Measurements from ENCODE around the gene SGTA. TPM values are rescaled to one million over a fixed set of nuclear protein-coding genes. Genes with fewer than 3 reads are reported as not detected.

The SGTA gene
- total and polyA plus RNA-seq, 9 of the 15 experiments (the other 6 are each of a cell fraction or from before 2014, with no cell fraction given) = 1.4 to 110 (median 49.9) TPM

DNA sequence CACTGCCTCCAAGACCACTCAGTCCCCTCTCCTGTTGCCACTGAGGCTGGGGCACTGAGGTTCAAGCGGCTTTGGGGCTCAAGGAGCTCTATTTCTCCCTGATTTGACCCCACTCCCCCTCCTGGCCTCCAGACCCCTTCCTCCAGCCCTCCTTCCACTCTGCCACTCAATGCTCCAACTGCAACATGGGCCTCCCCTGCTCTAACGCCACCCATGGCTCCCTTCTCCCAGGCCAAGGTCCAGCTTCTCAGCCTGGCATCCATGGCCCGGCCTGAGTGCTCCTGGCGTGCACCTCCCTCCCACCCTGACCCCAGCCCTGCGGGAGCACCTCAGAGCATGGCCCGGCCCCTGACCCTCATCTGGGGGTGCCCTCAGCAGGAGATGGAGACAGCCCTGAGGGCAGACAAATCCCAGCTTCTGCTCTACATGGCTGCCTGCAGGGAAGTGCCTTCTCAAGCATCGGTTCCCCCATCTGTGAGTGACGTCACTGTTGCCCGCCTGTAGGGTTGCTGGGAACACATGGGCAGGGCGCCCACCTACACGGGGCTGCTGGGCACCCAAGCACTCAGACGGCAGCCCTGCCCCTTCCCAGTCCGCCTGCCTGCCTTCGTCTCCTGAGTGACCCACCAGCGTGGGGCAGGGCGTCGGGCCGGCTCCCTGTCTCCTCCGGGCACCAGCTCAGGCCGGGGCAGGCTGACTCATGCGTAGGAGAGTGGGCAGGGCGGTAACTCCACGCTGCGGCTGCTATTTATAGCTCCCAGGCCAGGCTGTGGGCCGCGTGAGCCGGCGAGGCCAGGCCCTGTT lies 60.3 kb downstream of the SGTA start (continued):
- TF ChIP-seq, protein P1, sequence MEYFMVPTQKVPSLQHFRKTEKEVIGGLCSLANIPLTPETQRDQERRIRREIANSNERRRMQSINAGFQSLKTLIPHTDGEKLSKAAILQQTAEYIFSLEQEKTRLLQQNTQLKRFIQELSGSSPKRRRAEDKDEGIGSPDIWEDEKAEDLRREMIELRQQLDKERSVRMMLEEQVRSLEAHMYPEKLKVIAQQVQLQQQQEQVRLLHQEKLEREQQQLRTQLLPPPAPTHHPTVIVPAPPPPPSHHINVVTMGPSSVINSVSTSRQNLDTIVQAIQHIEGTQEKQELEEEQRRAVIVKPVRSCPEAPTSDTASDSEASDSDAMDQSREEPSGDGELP (CRISPR knock-in tag; IDR thresholded peaks at IDR 0.05; ENCODE audit: borderline replicate concordance) = peak; percentile 70; the same call in 1 of the 2 replicates
- TF ChIP-seq, protein P2, sequence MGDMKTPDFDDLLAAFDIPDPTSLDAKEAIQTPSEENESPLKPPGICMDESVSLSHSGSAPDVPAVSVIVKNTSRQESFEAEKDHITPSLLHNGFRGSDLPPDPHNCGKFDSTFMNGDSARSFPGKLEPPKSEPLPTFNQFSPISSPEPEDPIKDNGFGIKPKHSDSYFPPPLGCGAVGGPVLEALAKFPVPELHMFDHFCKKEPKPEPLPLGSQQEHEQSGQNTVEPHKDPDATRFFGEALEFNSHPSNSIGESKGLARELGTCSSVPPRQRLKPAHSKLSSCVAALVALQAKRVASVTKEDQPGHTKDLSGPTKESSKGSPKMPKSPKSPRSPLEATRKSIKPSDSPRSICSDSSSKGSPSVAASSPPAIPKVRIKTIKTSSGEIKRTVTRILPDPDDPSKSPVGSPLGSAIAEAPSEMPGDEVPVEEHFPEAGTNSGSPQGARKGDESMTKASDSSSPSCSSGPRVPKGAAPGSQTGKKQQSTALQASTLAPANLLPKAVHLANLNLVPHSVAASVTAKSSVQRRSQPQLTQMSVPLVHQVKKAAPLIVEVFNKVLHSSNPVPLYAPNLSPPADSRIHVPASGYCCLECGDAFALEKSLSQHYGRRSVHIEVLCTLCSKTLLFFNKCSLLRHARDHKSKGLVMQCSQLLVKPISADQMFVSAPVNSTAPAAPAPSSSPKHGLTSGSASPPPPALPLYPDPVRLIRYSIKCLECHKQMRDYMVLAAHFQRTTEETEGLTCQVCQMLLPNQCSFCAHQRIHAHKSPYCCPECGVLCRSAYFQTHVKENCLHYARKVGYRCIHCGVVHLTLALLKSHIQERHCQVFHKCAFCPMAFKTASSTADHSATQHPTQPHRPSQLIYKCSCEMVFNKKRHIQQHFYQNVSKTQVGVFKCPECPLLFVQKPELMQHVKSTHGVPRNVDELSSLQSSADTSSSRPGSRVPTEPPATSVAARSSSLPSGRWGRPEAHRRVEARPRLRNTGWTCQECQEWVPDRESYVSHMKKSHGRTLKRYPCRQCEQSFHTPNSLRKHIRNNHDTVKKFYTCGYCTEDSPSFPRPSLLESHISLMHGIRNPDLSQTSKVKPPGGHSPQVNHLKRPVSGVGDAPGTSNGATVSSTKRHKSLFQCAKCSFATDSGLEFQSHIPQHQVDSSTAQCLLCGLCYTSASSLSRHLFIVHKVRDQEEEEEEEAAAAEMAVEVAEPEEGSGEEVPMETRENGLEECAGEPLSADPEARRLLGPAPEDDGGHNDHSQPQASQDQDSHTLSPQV (IDR thresholded peaks at IDR 0.05) = peak; percentile 91
- TF ChIP-seq, protein P3, sequence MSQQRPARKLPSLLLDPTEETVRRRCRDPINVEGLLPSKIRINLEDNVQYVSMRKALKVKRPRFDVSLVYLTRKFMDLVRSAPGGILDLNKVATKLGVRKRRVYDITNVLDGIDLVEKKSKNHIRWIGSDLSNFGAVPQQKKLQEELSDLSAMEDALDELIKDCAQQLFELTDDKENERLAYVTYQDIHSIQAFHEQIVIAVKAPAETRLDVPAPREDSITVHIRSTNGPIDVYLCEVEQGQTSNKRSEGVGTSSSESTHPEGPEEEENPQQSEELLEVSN (IDR thresholded peaks at IDR 0.05; ENCODE audit: borderline replicate concordance in 1 of 2, extremely low read depth in 1 of 2, insufficient read depth in 1 of 2, insufficient read length in 1 of 2, low read depth in 1 of 2, low read length in 1 of 2, poor library complexity in 1 of 2, severe bottlenecking in 1 of 2) = peak; percentile 72 to 92
- TF ChIP-seq SUPT5H (IDR thresholded peaks at IDR 0.05) (no peak), KLF16 (IDR thresholded peaks at IDR 0.05) (0 out of 2 replicates have a peak, but pooled peaks have one; percentile 11), CCAR2 (IDR thresholded peaks at IDR 0.05; ENCODE audit: low read depth, low read length) (no peak), ZNF224 (CRISPR knock-in tag; IDR thresholded peaks at IDR 0.05) (no peak), BCOR (IDR thresholded peaks at IDR 0.05) (peak; percentile 60), CXXC5 (CRISPR knock-in tag; IDR thresholded peaks at IDR 0.05) (peak; percentile 54; the same call in 1 of the 2 replicates), CTBP1 (IDR thresholded peaks at IDR 0.05; ENCODE audit: borderline replicate concordance) (peak; percentile 23; the same call in 1 of the 2 replicates), XRCC5 (IDR thresholded peaks at IDR 0.05; ENCODE audit: low read depth, low read length) (0 out of 2 replicates have a peak, but pooled peaks have one; percentile 74), ADNP (tag; IDR thresholded peaks at IDR 0.05) (0 out of 2 replicates have a peak, but pooled peaks have one; percentile 23)
- TF ChIP-seq, protein P4, sequence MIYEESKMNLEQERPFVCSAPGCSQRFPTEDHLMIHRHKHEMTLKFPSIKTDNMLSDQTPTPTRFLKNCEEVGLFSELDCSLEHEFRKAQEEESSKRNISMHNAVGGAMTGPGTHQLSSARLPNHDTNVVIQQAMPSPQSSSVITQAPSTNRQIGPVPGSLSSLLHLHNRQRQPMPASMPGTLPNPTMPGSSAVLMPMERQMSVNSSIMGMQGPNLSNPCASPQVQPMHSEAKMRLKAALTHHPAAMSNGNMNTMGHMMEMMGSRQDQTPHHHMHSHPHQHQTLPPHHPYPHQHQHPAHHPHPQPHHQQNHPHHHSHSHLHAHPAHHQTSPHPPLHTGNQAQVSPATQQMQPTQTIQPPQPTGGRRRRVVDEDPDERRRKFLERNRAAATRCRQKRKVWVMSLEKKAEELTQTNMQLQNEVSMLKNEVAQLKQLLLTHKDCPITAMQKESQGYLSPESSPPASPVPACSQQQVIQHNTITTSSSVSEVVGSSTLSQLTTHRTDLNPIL (CRISPR knock-in tag; IDR thresholded peaks at IDR 0.05) = no peak
- TF ChIP-seq, protein P5, sequence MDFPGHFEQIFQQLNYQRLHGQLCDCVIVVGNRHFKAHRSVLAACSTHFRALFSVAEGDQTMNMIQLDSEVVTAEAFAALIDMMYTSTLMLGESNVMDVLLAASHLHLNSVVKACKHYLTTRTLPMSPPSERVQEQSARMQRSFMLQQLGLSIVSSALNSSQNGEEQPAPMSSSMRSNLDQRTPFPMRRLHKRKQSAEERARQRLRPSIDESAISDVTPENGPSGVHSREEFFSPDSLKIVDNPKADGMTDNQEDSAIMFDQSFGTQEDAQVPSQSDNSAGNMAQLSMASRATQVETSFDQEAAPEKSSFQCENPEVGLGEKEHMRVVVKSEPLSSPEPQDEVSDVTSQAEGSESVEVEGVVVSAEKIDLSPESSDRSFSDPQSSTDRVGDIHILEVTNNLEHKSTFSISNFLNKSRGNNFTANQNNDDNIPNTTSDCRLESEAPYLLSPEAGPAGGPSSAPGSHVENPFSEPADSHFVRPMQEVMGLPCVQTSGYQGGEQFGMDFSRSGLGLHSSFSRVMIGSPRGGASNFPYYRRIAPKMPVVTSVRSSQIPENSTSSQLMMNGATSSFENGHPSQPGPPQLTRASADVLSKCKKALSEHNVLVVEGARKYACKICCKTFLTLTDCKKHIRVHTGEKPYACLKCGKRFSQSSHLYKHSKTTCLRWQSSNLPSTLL (IDR thresholded peaks at IDR 0.05) = no peak
- TF ChIP-seq, protein P6, sequence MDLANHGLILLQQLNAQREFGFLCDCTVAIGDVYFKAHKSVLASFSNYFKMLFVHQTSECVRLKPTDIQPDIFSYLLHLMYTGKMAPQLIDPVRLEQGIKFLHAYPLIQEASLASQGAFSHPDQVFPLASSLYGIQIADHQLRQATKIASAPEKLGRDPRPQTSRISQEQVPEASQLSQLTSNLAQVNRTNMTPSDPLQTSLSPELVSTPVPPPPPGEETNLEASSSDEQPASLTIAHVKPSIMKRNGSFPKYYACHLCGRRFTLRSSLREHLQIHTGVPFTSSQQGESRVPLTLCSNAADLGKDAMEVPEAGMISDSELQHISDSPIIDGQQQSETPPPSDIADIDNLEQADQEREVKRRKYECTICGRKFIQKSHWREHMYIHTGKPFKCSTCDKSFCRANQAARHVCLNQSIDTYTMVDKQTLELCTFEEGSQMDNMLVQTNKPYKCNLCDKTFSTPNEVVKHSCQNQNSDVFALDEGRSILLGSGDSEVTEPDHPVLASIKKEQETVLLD (IDR thresholded peaks at IDR 0.05) = peak; percentile 65; the same call in 1 of the 2 replicates

Data from K562 (cell line).